DMS153 treated with DMSO at 0.1 percent for 48 hours (cell line): ENCODE data around the gene HMGCS1.
"Not testable (repeated sequence)": the region's sequence is repeated elsewhere in the genome, so short reads cannot be mapped to it uniquely, and the experiment has no call there.

ENCODE experiments used
- DNase-seq: peaks from one replicate; lab custom pipeline; 2025; ENCODE audit not compliant: unreplicated experiment; lab: John Stamatoyannopoulos, UW

The HMGCS1 gene

GRCh38 chr5:43275391-43275790 lies 37.8 kb downstream of the HMGCS1 start:
- no peak for DNase-seq

GRCh38 chr5:43274435-43275114 lies 38.6 kb downstream of the HMGCS1 start:
- no peak for DNase-seq

- no peak for DNase-seq
Observed at GRCh38 chr5:43273552-43273951, 39.7 kb downstream of the HMGCS1 start.

- DNase-seq: no peak
Observed at GRCh38 chr5:43270645-43271044, 42.6 kb downstream of the HMGCS1 start.

GRCh38 chr5:43268188-43268820 lies 44.9 kb downstream of the HMGCS1 start:
- DNase-seq: no peak

- not testable (repeated sequence) for DNase-seq
Observed at GRCh38 chr5:43262269-43262668, 50.9 kb downstream of the HMGCS1 start.

- DNase-seq: no peak
Observed at GRCh38 chr5:43258116-43258515, 55.1 kb downstream of the HMGCS1 start.

- DNase-seq: no peak
Observed at GRCh38 chr5:43256261-43256966, 56.8 kb downstream of the HMGCS1 start.

- DNase-seq: no peak
Observed at GRCh38 chr5:43255704-43256103, 57.5 kb downstream of the HMGCS1 start.

- DNase-seq: no peak
Observed at GRCh38 chr5:43251754-43252153, 61.5 kb downstream of the HMGCS1 start.

- no peak for DNase-seq
Observed at GRCh38 chr5:43245724-43246385, 67.4 kb downstream of the HMGCS1 start.

GRCh38 chr5:43244823-43245565 lies 68.2 kb downstream of the HMGCS1 start:
- no peak for DNase-seq

GRCh38 chr5:43243270-43243669 lies 69.9 kb downstream of the HMGCS1 start:
- DNase-seq: no peak

GRCh38 chr5:43242196-43242595 lies 71.0 kb downstream of the HMGCS1 start:
- DNase-seq: no peak
